ENCODE data around the gene HDAC10. TPM values are rescaled to one million over a fixed set of nuclear protein-coding genes. Genes with fewer than 3 reads are reported as not detected.

Gene HDAC10
- total RNA-seq, 6 donors from 2014 or later, result 33.0 to 202 (median 53.1) TPM

DNA sequence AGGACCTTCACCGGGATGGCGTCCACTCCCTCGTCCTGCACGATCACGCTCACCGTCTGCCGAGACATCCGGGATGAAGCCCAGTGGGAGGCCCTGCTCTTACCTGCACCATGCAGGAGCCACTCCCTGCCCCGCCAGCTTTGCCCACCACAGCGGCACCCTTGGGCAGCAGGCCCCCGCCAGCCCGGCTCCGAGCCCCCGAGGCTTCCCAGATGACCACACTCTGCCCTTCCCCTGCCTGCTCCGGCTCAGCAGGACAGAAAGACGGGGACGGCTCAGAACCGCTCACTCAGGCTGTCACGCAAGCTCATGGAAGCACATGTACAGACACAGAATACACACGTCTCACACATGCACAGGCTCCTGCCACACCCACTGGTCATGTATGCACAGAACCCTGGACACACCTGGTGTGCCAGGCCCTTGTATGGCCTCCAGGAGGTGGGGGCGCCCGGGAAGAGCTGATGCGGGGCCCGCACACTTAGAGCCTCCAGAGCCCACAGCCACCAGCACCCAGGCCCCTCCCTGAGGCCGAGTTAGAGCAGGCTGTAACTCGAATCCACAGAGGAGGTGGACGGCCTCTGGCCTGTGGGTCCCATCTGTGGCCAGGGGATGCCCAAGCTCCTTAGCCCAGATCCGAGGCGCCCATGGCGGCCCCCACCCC is 28.0 kb upstream of the HDAC10 start:
- Histone ChIP-seq H3K27me3 (no peaks in the 10 kb centered on the region), H3K4me1 (peaks cover 2 to 51% (median 21%) of the 10 kb centered on the region in 4 donors), H3K36me3 (peaks cover 28 to 94% (median 91%) of the 10 kb centered on the region in 4 donors), H3K4me3 (no peak overlapping the region), H3K27ac (no peak overlapping the region), H3K9me3 (no peaks in the 10 kb centered on the region)
- TF ChIP-seq EP300 (IDR thresholded peaks at IDR 0.05), result no peak
- no peak for TF ChIP-seq POLR2AphosphoS5 (IDR thresholded peaks at IDR 0.05)
- TF ChIP-seq, protein P1, sequence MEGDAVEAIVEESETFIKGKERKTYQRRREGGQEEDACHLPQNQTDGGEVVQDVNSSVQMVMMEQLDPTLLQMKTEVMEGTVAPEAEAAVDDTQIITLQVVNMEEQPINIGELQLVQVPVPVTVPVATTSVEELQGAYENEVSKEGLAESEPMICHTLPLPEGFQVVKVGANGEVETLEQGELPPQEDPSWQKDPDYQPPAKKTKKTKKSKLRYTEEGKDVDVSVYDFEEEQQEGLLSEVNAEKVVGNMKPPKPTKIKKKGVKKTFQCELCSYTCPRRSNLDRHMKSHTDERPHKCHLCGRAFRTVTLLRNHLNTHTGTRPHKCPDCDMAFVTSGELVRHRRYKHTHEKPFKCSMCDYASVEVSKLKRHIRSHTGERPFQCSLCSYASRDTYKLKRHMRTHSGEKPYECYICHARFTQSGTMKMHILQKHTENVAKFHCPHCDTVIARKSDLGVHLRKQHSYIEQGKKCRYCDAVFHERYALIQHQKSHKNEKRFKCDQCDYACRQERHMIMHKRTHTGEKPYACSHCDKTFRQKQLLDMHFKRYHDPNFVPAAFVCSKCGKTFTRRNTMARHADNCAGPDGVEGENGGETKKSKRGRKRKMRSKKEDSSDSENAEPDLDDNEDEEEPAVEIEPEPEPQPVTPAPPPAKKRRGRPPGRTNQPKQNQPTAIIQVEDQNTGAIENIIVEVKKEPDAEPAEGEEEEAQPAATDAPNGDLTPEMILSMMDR (IDR thresholded peaks at IDR 0.05), result no peak
- TF ChIP-seq POLR2A (IDR thresholded peaks at IDR 0.05), result no peak
- ATAC-seq (ENCODE audit: low FRiP score in 2 of 2) (no peak), DNase-seq (no peak)
- WGBS, 2 donors, result 92 to 94% methylated on average over 15 to 30 of the region's 30 CpGs

DNA sequence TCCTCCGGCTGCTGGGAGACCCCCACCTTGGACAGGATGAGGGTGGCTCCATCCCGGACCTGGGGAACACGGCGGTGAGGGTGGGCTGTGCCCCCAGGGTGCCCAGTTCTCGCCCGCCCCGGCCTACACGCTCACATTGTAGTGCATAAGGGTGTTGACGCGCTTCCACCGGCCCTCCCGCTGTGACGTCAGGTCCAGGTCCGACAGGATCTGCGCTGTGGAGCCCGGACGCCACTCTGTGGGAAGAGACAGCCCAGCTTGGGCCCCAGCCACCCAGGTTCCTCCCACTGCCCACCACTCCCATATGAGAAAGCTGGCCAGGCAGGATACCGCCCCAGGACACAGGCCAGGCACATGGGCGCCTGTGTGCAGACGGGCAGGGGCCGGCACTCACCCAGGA is 27.4 kb upstream of the HDAC10 start:
- no peaks in the 10 kb centered on the region for H3K9me3 ChIP-seq
- DNase-seq (no peak), ATAC-seq (ENCODE audit: low FRiP score in 2 of 2) (no peak)
- no peak for TF ChIP-seq EP300 (IDR thresholded peaks at IDR 0.05)
- no peak for TF ChIP-seq POLR2AphosphoS5 (IDR thresholded peaks at IDR 0.05)
- TF ChIP-seq, protein P1 (IDR thresholded peaks at IDR 0.05), result no peak
- TF ChIP-seq POLR2A (IDR thresholded peaks at IDR 0.05), result no peak
- H3K27ac ChIP-seq, result no peak overlapping the region
- no peak overlapping the region for H3K4me3 ChIP-seq
- H3K4me1 ChIP-seq, result peaks cover 2 to 48% (median 21%) of the 10 kb centered on the region in 4 donors
- H3K27me3 ChIP-seq, result no peaks in the 10 kb centered on the region
- WGBS, 2 donors, result 93 to 94% methylated on average over 4 to 10 of the region's 21 CpGs
- H3K36me3 ChIP-seq, result peaks cover 28 to 90% (median 85%) of the 10 kb centered on the region in 4 donors

DNA sequence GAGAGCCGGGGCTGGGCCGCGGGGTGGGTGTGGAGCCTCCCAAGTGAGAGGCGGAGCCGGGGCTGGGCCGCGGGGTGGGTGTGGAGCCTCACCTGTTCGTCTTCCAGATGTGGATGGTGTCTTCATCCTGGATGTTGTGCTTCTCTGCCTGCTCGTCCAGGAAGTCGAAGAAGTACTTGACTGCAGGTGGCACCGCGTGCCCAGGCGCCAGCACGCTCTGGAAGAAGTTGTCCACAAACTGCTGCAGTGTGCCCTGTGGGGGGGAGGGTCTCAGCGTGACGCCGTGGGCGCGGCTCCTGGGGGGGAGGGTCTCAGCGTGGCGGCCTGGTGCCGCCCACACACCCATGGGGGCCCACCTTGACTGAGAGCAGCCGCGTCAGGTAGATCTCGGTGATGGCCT is 26.7 kb upstream of the HDAC10 start:
- H3K27ac ChIP-seq, result no peak overlapping the region
- ATAC-seq (ENCODE audit: low FRiP score in 2 of 2) (no peak), DNase-seq (no peak)
- H3K9me3 ChIP-seq, result no peaks in the 10 kb centered on the region
- peaks cover 2 to 41% (median 16%) of the 10 kb centered on the region in 4 donors for H3K4me1 ChIP-seq
- peaks cover 28 to 83% (median 78%) of the 10 kb centered on the region in 4 donors for H3K36me3 ChIP-seq
- WGBS, 2 donors, result 76 to 90% methylated on average over 25 of the region's 25 CpGs
- no peaks in the 10 kb centered on the region for H3K27me3 ChIP-seq
- TF ChIP-seq EP300 (IDR thresholded peaks at IDR 0.05) (no peak), POLR2AphosphoS5 (IDR thresholded peaks at IDR 0.05) (no peak), POLR2A (IDR thresholded peaks at IDR 0.05) (no peak)
- TF ChIP-seq, protein P1 (IDR thresholded peaks at IDR 0.05), result no peak
- H3K4me3 ChIP-seq, result no peak overlapping the region

DNA sequence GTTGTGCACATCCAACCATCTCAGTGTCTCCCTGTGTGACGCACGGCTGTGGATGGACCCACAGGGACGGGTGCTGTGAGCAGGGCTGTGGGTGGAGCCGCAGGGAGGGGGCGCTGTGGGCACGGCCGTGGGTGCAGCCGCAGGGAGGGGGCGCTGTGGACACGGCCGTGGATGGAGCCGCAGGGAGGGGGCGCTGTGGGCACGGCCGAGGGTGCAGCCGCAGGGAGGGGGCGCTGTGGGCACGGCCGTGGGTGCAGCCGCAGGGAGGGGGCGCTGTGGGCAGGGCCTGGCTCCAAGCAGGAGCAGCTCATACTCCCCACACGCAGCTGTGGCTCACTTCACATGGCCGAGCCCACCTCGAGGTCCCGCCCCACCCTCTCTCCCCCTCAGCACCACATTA is 25.1 kb upstream of the HDAC10 start:
- WGBS, 2 donors, result 39 to 72% methylated on average over 24 to 25 of the region's 25 CpGs
- Histone ChIP-seq H3K9me3 (no peaks in the 10 kb centered on the region), H3K27me3 (peaks cover 0 to 5% (median 2%) of the 10 kb centered on the region in 4 donors), H3K4me1 (peaks cover 14 to 41% (median 17%) of the 10 kb centered on the region in 4 donors), H3K36me3 (peaks cover 25 to 66% (median 62%) of the 10 kb centered on the region in 4 donors), H3K4me3 (no peak overlapping the region), H3K27ac (peak overlapping the region in 2 of 4 donors; percentile 55 to 57)
- ATAC-seq (ENCODE audit: low FRiP score in 2 of 2) (peak; percentile 76 to 86), DNase-seq (peak; percentile 82 to 94)
- no peak for TF ChIP-seq EP300 (IDR thresholded peaks at IDR 0.05)
- TF ChIP-seq, protein P1 (IDR thresholded peaks at IDR 0.05), result peak; percentile 28 to 93 (median 51)
